GM12873 (cell line): ENCODE results near the gene MIA.
A peak's percentile ranks its signal among the peaks of the same experiment; 100 is the strongest.

ENCODE experiments used
- TF ChIP-seq, protein P1 (sequence below): IDR thresholded peaks from 2 replicates; pipeline ENCODE4 v1.5.1; 2012; ENCODE audit warnings: low read depth, mild to moderate bottlenecking, moderate library complexity, low read length, control low read depth; ENCODE audit not compliant: insufficient read depth; ENCODE audit errors: missing control alignments

The MIA gene

DNA sequence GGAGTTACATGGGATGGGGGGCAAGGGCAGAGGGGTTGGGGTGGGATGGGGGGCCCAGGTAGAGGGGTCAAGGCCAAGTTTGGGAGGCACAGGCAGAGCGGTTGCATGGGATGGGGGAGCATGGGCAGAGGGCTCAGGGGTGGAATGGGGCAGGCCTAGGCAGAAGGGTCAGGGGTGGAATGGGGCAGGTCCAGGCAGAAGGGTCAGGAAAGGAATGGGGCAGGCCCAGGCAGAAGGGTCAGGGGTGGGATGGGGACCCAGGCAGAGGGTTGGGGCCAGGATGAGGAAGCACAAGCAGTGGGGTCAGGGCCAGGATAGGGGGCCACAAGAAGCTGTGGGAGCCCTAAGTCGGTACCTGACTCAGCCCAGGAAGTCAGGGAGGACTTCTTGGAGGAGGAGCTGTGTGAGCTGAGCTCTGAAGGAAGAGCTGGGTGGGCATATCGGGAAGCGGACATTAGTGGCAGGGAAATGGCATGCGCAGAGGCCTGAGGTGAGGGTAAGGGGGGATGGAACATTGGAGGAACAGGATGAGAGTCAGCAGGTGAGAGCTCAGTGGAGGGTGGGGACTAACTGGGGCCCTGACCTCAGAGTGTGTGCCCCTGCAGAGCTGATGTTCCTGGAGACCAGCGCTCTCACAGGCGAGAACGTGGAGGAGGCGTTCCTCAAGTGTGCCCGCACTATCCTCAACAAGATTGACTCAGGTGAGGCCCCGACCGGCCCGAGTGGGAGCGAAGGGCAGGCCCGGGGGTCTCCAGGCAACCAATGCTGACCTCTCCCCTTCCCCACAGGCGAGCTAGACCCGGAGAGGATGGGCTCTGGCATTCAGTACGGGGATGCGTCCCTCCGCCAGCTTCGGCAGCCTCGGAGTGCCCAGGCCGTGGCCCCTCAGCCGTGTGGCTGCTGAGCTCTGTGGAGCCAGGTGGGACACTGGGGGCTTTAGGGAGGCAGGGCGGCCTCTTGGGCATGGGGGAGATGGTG is 11.0 kb downstream of the MIA start:
- TF ChIP-seq, protein P1, sequence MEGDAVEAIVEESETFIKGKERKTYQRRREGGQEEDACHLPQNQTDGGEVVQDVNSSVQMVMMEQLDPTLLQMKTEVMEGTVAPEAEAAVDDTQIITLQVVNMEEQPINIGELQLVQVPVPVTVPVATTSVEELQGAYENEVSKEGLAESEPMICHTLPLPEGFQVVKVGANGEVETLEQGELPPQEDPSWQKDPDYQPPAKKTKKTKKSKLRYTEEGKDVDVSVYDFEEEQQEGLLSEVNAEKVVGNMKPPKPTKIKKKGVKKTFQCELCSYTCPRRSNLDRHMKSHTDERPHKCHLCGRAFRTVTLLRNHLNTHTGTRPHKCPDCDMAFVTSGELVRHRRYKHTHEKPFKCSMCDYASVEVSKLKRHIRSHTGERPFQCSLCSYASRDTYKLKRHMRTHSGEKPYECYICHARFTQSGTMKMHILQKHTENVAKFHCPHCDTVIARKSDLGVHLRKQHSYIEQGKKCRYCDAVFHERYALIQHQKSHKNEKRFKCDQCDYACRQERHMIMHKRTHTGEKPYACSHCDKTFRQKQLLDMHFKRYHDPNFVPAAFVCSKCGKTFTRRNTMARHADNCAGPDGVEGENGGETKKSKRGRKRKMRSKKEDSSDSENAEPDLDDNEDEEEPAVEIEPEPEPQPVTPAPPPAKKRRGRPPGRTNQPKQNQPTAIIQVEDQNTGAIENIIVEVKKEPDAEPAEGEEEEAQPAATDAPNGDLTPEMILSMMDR, result no peak

DNA sequence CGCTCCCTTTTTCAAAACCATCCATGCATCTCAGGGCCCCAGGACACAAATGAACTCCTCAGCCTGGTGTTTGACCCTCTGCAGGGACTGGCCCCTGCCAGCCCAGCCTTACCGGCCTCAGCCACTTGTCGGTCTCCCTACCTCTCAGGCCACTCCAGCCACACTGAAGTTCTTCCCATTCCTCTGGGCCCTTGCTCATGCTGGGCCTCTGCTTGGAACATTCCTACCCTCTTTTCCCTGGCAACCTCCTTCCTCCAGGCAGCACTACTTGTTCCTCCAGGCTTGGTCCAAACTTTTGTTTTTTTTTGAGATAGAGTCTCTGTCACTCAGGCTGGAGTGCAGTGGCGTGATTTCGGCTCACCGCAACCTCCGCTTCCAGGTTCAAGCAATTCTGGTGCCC is 16.0 kb downstream of the MIA start:
- TF ChIP-seq, protein P1, result no peak

DNA sequence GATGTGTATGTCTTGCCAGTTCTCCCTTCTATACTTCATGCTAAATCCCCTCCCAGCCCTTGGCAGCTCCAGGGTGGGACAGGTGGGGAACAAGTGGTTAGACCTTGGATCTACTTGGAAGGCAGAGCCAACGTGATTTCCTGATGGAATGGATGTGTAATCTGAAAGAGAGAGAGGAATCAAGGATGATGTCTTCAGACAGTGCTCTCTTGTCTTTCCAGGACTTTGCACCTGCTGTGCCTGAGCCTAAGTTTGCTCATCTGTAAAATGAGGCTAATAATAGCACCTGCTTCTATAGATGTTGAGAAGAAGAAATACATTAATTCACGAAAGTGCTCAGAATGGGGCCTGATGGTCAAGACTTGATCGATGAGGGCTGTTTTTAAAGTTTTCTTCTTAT is 16.7 kb downstream of the MIA start:
- TF ChIP-seq, protein P1, result no peak

DNA sequence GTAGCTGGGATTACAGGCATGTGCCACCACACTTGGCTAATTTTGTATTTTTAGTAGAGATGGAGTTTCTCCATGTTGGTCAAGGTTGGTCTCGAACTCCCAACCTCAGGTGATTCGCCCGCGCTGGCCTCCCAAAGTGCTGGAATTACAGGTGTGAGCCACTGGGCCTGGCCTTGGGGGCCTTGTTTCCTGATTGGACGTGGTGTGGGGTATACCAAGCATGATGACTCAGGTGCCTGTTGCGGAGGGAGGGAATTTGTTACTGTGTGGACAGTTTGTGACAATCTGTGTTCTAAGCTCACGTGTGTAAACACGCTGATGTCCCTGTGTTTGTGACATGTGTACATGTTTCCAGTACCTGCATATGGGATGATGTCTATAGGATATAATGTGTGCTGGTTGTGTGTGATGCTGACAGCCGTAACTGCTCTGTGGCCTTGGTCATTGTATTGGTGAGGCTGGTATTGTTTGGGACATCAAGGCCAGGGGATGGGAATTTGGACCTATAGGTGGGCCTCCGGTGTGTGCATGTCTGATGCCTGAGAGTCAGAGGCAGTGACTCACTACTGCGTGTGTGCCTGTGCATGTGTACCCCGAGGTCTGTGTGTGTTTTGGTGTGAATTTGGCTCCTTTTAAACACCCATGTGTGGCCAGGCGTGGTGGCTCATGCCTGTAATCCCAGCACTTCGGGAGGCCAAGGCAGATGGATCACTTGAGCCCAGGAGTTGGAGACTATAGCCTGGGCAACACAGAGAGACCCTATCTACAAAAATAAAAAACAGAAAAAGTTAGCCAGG is 22.0 kb downstream of the MIA start:
- TF ChIP-seq, protein P1, result no peak

DNA sequence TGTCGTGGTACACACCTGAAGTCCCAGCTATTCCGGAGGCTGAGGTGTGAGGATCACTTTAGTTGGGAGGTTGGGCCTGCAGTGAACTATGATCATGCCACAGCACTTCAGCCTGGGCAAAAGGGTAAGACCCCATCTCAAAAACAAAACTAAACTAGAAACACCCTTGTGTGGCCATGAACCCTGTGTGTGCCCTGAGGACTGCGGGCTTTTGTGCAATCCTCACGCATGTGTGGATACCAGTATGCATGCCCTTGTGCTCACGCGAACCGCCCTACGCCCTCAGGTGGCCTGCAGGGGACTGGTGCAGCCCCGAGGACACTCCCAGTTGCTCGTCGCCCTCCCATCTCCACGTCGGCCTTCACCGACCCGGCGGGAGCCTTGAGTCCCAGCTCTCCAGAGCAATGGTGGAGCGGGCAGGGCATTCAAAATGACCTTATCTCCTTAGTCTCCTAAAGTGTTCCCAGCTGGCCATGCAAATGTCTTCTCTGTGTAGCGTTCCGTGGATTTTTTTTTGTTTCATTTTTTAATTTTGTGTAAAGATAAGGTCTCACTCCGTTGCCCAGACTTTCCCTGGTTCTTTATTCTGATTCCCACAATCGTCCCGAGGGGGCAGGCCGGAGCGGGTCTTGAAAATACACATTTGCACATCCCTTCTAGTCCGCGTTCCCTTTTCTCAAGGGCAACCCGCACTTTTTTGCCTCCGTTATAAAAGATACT is 22.8 kb downstream of the MIA start:
- TF ChIP-seq, protein P1, result peak; percentile 54

DNA sequence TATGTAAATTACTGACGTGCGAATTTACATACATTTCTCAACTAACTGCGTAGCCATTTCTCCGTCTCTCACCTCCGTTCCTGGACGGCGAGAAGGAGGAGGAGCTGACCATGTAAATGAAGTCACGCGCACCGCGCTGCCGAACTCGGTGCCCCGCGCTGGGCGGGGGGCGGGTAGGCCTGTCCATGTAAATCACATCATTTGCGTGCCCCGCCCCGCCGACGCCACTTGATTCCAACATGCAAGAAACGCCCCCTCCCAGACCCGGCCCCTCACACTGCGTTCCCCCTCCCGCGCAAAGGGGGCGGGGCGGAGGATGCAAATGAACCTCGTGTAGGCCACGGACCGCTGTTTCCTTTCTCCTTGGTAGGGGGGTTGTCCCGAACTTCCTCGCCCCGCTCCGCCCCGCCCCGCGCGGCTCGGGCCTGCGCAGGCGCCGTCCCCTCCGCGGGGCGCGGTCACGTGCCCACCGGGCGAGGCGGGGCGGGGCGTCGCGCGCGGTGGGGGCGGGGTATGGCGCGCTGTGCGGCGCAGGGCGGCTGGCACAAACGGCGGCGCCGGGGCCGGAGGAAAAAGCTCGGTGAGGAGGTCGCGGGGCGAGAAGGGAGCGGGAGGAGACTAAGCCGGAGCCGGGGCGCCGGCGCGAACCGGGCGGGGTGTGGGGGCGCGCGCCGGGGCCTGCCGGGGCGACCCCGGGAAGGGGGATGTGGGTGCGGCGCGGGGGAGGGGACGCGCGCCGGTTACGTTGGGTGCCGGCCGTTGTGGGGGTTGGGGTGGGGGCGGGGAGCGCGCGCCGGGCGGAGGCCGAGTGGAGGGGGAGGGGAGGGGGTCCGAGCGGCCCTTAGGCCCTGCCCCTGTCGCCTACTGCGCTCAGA is 23.6 kb downstream of the MIA start, which contains the start of gene EGLN2:
Gene EGLN2 (plus strand): TSS at position 509 of the 875 bp plus-strand sequence. CDS start 1,382 bp downstream, outside the sequence.
- TF ChIP-seq, protein P1, result no peak
